T-cell (primary cell): ENCODE data around the gene BRPF1. TPM values are rescaled to one million over a fixed set of nuclear protein-coding genes. Genes with fewer than 3 reads are reported as not detected.

Experiments
- ATAC-seq, 4 experiments: fragments of 200-7000 bp in 3 of 4; fragments of 150-1000 bp in 1 of 4; cut with Tn5 transposase; replicated peaks in 1 of 4; 1 replicate in 3 of 4; 2 replicates in 1 of 4; pipeline ENCODE4 v1.10.0; 2021; ENCODE audit warnings: moderate library complexity in 3 of 4, mild to moderate bottlenecking in 2 of 4, moderate number of reproducible peaks in 1 of 4
- CTCF ChIA-PET, 2 donors: fragments of 300-600 bp; sonication (Branson Sonifier 250); formaldehyde crosslinking; loops; one replicate each; lab custom pipeline; 2022; ENCODE audit warnings: antibody characterized with exemption in 2 of 2; lab: Charles Lee
- POLR2A ChIA-PET, 2 donors: fragments of 300-600 bp; sonication (Branson Sonifier 250); formaldehyde crosslinking; loops; one replicate each; lab custom pipeline; 2022; ENCODE audit warnings: antibody characterized with exemption in 2 of 2; lab: Charles Lee
- DNase-seq, 35 experiments: peaks; one replicate each; pipeline versions ENCODE4 v3.0.0 to v3.0.0-alpha.2; 2013 to 2023
- H3K27ac ChIP-seq: one replicate; pipeline ENCODE4 v1.5.1; 2013; ENCODE audit warnings: low read length
- H3K27me3 ChIP-seq, 2 experiments: replicated peaks in 1 of 2; 1 replicate in 1 of 2; 2 replicates in 1 of 2; pipeline versions ENCODE4 v1.6.1 to v1.7.0; 2013; ENCODE audit warnings: low read length in 1 of 2, mixed read lengths in 1 of 2; ENCODE audit not compliant: control insufficient read depth in 2 of 2, insufficient read depth in 2 of 2; ENCODE audit errors: extremely low read depth in 1 of 2
- H3K36me3 ChIP-seq, 2 donors: 1 replicate in 1 of 2; 2 replicates in 1 of 2; pipeline versions ENCODE4 v1.6.1 to v1.7.0; 2013; ENCODE audit warnings: low read length in 1 of 2; ENCODE audit not compliant: control insufficient read depth in 2 of 2, insufficient read depth in 1 of 2; ENCODE audit errors: extremely low read depth in 1 of 2
- H3K4me1 ChIP-seq, 2 experiments: 1 replicate in 1 of 2; 2 replicates in 1 of 2; pipeline versions ENCODE4 v1.6.1 to v1.7.0; 2013; ENCODE audit warnings: low read length in 2 of 2, mixed read lengths in 1 of 2; ENCODE audit not compliant: insufficient read depth in 2 of 2, control insufficient read depth in 1 of 2; ENCODE audit errors: extremely low read depth in 1 of 2
- H3K4me3 ChIP-seq, 2 donors: 1 replicate in 1 of 2; 2 replicates in 1 of 2; pipeline versions ENCODE4 v1.5.1 to v1.7.0; 2013; ENCODE audit warnings: mild to moderate bottlenecking in 2 of 2, low read length in 1 of 2, moderate library complexity in 1 of 2; ENCODE audit not compliant: control insufficient read depth in 1 of 2; ENCODE audit errors: extremely low read depth in 1 of 2
- H3K9me3 ChIP-seq: 2 replicates; pipeline ENCODE4 v1.7.0; 2013
- H3K27ac Mint-ChIP-seq, 2 donors: one replicate each; pipeline ENCODE4 v1.8.0; 2020 to 2021; ENCODE audit warnings: mild to moderate bottlenecking in 2 of 2, mixed read lengths in 2 of 2
- H3K27me3 Mint-ChIP-seq, 2 donors: one replicate each; pipeline ENCODE4 v1.8.0; 2021 to 2022; ENCODE audit warnings: mixed read lengths in 2 of 2
- H3K36me3 Mint-ChIP-seq: one replicate; pipeline ENCODE4 v1.8.0; 2021; ENCODE audit warnings: mixed read lengths
- H3K4me1 Mint-ChIP-seq, 3 donors: one replicate each; pipeline ENCODE4 v1.8.0; 2020 to 2022; ENCODE audit warnings: mixed read lengths in 3 of 3, mild to moderate bottlenecking in 1 of 3
- H3K4me3 Mint-ChIP-seq, 3 donors: one replicate each; pipeline ENCODE4 v1.8.0; 2020 to 2022; ENCODE audit warnings: mild to moderate bottlenecking in 3 of 3, mixed read lengths in 3 of 3, moderate library complexity in 3 of 3
- H3K9me3 Mint-ChIP-seq, 3 donors: one replicate each; pipeline ENCODE4 v1.8.0; 2020 to 2022; ENCODE audit warnings: mixed read lengths in 3 of 3
- WGBS: methylation state at CpG from one replicate; pipeline ENCODE4 v1.1.5; 2013; ENCODE audit warnings: missing lambda C conversion rate; ENCODE audit not compliant: insufficient coverage; 5-methylcytosine and 5-hydroxymethylcytosine counted together
- total RNA-seq, 35 experiments: library from RNA in 6 of 35; stranded (reverse) in 6 of 35; fragments of 120-200 nt in 1 of 35; gene quantifications; one replicate each; pipeline versions ENCODE4 v1.2.1 to v1.2.4 and lab custom pipeline; 2013 to 2026

Gene BRPF1
- total RNA-seq, 5 donors from 2014 or later (not counting 1 experiment from before 2014, with no cell fraction given), result 28.6 to 46.3 (median 39.0) TPM

GRCh38 chr3:9794400-9794799 is 62.9 kb downstream of the BRPF1 start:
- Mint-ChIP-seq H3K36me3 (peaks cover 31% of the 10 kb centered on the region), H3K27me3 (no peaks in the 10 kb centered on the region), H3K4me3 (peak overlapping the region; percentile 95 to 99 (median 96)), H3K4me1 (peaks cover 69 to 76% (median 71%) of the 10 kb centered on the region in 3 donors), H3K27ac (peak overlapping the region; percentile 40 to 100), H3K9me3 (no peaks in the 10 kb centered on the region)
- Histone ChIP-seq H3K27me3 (no peaks in the 10 kb centered on the region), H3K27ac (no peak overlapping the region), H3K36me3 (peaks cover 6 to 54% of the 10 kb centered on the region in 2 donors), H3K4me1 (peaks cover 26 to 55% of the 10 kb centered on the region in 2 experiments), H3K9me3 (no peaks in the 10 kb centered on the region), H3K4me3 (no peak overlapping the region)
- ChIA-PET POLR2A (no interaction called here), CTCF (no interaction called here)
- WGBS, result 93% methylated on average over 10 of the region's 11 CpGs
- ATAC-seq (no peak), DNase-seq (no peak)

GRCh38 chr3:9795207-9795606 is 63.7 kb downstream of the BRPF1 start:
- no peaks in the 10 kb centered on the region for H3K9me3 ChIP-seq
- H3K9me3 Mint-ChIP-seq, result no peaks in the 10 kb centered on the region
- DNase-seq (no peak), ATAC-seq (no peak)
- ChIA-PET POLR2A (interaction anchor here in 1 of 2 donors (0.7 kb wide), 1 partner anchor 9 kb away, joined by 3 read pairs; no protein-coding TSS in a partner anchor), CTCF (interaction anchor here (0.5 to 0.6 kb wide), 2 partner anchors 15 to 19 kb away, joined by 3 read pairs; partner anchors contain the start of gene TTLL3 (in 1 of the 2))
- peaks cover 69% of the 10 kb centered on the region in 3 donors for H3K4me1 Mint-ChIP-seq
- H3K27me3 ChIP-seq, result no peaks in the 10 kb centered on the region
- H3K4me1 ChIP-seq, result peaks cover 26 to 52% of the 10 kb centered on the region in 2 experiments
- H3K36me3 ChIP-seq, result peaks cover 6 to 55% of the 10 kb centered on the region in 2 donors
- H3K4me3 ChIP-seq, result no peak overlapping the region
- no peak overlapping the region for H3K27ac ChIP-seq
- peak overlapping the region; percentile 62 to 95 (median 66) for H3K4me3 Mint-ChIP-seq
- 100% methylated on average over 2 of the region's 5 CpGs for WGBS
- peak overlapping the region; percentile 0 to 80 for H3K27ac Mint-ChIP-seq
- no peaks in the 10 kb centered on the region for H3K27me3 Mint-ChIP-seq
- peaks cover 34% of the 10 kb centered on the region for H3K36me3 Mint-ChIP-seq

GRCh38 chr3:9797196-9797945 is 65.8 kb downstream of the BRPF1 start:
- no peaks in the 10 kb centered on the region for H3K27me3 ChIP-seq
- H3K9me3 ChIP-seq, result no peaks in the 10 kb centered on the region
- CTCF ChIA-PET, result interaction anchor here in 1 of 2 donors (0.7 kb wide), 2 partner anchors 11 to 443 kb away, joined by 4 to 5 read pairs; no protein-coding TSS in a partner anchor
- ATAC-seq, result no peak
- H3K4me1 Mint-ChIP-seq, result peaks cover 50% of the 10 kb centered on the region in 3 donors
- no peak overlapping the region for H3K4me3 Mint-ChIP-seq
- WGBS, result 100% methylated on average over 2 of the region's 12 CpGs
- H3K4me3 ChIP-seq, result no peak overlapping the region
- no peak for DNase-seq
- H3K27ac Mint-ChIP-seq, result peak overlapping the region; percentile 31 to 71
- H3K27ac ChIP-seq, result no peak overlapping the region
- H3K4me1 ChIP-seq, result peaks cover 11 to 34% of the 10 kb centered on the region in 2 experiments
- POLR2A ChIA-PET, result no interaction called here
- H3K9me3 Mint-ChIP-seq, result no peaks in the 10 kb centered on the region
- no peaks in the 10 kb centered on the region for H3K27me3 Mint-ChIP-seq
- peaks cover 6 to 63% of the 10 kb centered on the region in 2 donors for H3K36me3 ChIP-seq
- peaks cover 31% of the 10 kb centered on the region for H3K36me3 Mint-ChIP-seq

Other genes starting within 250 kb of the BRPF1 start
- gene LHFPL4, start 177.9 kb upstream of the BRPF1 start, total RNA-seq, result not detected
- 10 to 100 TPM; 63.6 to 80.4 (median 71.2) TPM for gene MTMR14, start 82.2 kb upstream of the BRPF1 start, total RNA-seq
- gene CPNE9, start 27.9 kb upstream of the BRPF1 start, total RNA-seq, result 1 to 10 TPM in 1 of 5 donors, under 1 TPM in 3, not detected in 1; 0.19 to 1.5 (median 0.24) TPM
- gene OGG1, start 18.2 kb downstream of the BRPF1 start, total RNA-seq, result 10 to 100 TPM; 18.3 to 41.3 (median 38.1) TPM
- 1 to 10 TPM; 1.1 to 1.7 (median 1.3) TPM for gene CAMK1, start 38.2 kb downstream of the BRPF1 start, total RNA-seq
- gene TADA3, start 60.7 kb downstream of the BRPF1 start, total RNA-seq, result 10 to 100 TPM; 29.1 to 46.5 (median 41.1) TPM
- gene ARPC4, start 61.3 kb downstream of the BRPF1 start, total RNA-seq, result 100 to 1,000 TPM; 144 to 160 (median 147) TPM
- gene TTLL3, start 78.5 kb downstream of the BRPF1 start, total RNA-seq, result 10 to 100 TPM; 59.8 to 94.9 (median 67.4) TPM
- 10 to 100 TPM; 23.6 to 70.5 (median 64.7) TPM for gene RPUSD3, start 112.3 kb downstream of the BRPF1 start, total RNA-seq
- gene CIDEC, start 148.5 kb downstream of the BRPF1 start, total RNA-seq, result under 1 TPM in 1 of 5 donors, not detected in 4; 0.66 TPM
- 10 to 100 TPM; 16.9 to 28.6 (median 23.7) TPM for gene JAGN1, start 158.9 kb downstream of the BRPF1 start, total RNA-seq
- gene IL17RE, start 171.1 kb downstream of the BRPF1 start, total RNA-seq, result 1 to 10 TPM in 4 of 5 donors, under 1 TPM in 1; 0.68 to 5.1 (median 1.9) TPM
- 1 to 10 TPM in 2 of 5 donors, under 1 TPM in 3; 0.54 to 1.2 (median 0.80) TPM for gene IL17RC, start 185.4 kb downstream of the BRPF1 start, total RNA-seq
- gene CRELD1, start 202.1 kb downstream of the BRPF1 start, total RNA-seq, result 10 to 100 TPM; 23.0 to 55.2 (median 48.0) TPM
- 10 to 100 TPM in 2 of 5 donors, 1 to 10 TPM in 3; 6.6 to 10.5 (median 9.2) TPM for gene PRRT3, start 220.7 kb downstream of the BRPF1 start, total RNA-seq